SK-N-MC (cell line): ENCODE results near the gene UCK1.

Experiments
- DNase-seq: peaks from one replicate; pipeline ENCODE4 v3.0.0-alpha.2; 2011; ENCODE audit warnings: low read depth, low spot score
- H3K27ac ChIP-seq: fragments of 200-600 bp; sonication (generic); 2 replicates; pipeline ENCODE4 v1.5.1; 2016; ENCODE audit warnings: mixed run types
- H3K36me3 ChIP-seq: fragments of 200-600 bp; sonication (generic); 2 replicates; pipeline ENCODE4 v1.6.1; 2017; ENCODE audit warnings: antibody characterized with exemption, low read length, mixed read lengths; ENCODE audit not compliant: insufficient read depth
- H3K4me3 ChIP-seq: fragments of 200-600 bp; sonication (generic); 2 replicates; pipeline ENCODE4 v1.5.1; 2016
- H3K9ac ChIP-seq: fragments of 200-600 bp; sonication (generic); 2 replicates; pipeline ENCODE4 v1.8.0; 2017; ENCODE audit warnings: mixed run types, mixed read lengths; ENCODE audit not compliant: insufficient read length
- H3K9me3 ChIP-seq: fragments of 200-600 bp; sonication (generic); 2 replicates; pipeline ENCODE4 v1.6.1; 2017; ENCODE audit warnings: low read depth, mild to moderate bottlenecking, antibody characterized with exemption, low read length, moderate library complexity, mixed read lengths
- EZH2 ChIP-seq: fragments of 200-600 bp; sonication (generic); IDR thresholded peaks from one replicate; pipeline ENCODE4 v1.6.1; 2017; ENCODE audit warnings: antibody characterized with exemption
- FOXP2 ChIP-seq: optimal IDR thresholded peaks from 2 replicates; pipeline ENCODE3; 2011; ENCODE audit warnings: mild to moderate bottlenecking, moderate library complexity; ENCODE audit not compliant: insufficient read depth; ENCODE audit errors: extremely low read length, control extremely low read depth
- POLR2AphosphoS5 ChIP-seq: IDR thresholded peaks from 2 replicates; pipeline ENCODE4 v1.6.1; 2012; ENCODE audit warnings: mild to moderate bottlenecking, low read depth, low read length, borderline replicate concordance

Gene UCK1

GRCh38 chr9:131492070-131492469 is 39.0 kb downstream of the UCK1 start:
- Histone ChIP-seq H3K9ac (no peak overlapping the region), H3K36me3 (peaks cover 98% of the 10 kb centered on the region), H3K27ac (no peak overlapping the region), H3K4me3 (no peak overlapping the region), H3K9me3 (no peaks in the 10 kb centered on the region)
- TF ChIP-seq EZH2 (no peak), FOXP2 (no peak), POLR2AphosphoS5 (no peak)
- DNase-seq = no peak

- Histone ChIP-seq H3K36me3 (peaks cover 98% of the 10 kb centered on the region), H3K4me3 (no peak overlapping the region), H3K9me3 (no peaks in the 10 kb centered on the region), H3K27ac (no peak overlapping the region), H3K9ac (no peak overlapping the region)
- TF ChIP-seq POLR2AphosphoS5 (no peak), FOXP2 (no peak), EZH2 (no peak)
- no peak for DNase-seq
These were observed 39.9 kb downstream of the UCK1 start for GRCh38 chr9:131491001-131491710.

DNA sequence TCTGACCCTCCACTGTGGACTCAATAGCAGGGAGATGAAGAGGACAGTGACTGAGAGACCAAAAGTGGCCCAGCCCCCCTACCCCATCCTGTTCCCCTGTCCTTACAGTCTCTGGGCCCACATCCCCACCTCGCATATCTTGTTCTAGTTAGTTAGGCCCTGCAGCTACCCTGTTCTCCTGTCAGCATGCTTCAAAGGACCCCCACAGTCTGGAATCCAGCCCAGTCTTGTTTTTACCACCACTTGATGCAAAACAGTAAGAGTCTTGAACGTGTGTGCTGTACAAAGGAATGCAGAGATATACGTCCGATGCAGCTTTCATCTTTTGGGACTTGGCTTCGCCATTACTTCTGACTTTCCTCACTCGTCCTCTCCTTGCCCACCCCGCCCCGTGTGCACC is 40.5 kb downstream of the UCK1 start:
- H3K4me3 ChIP-seq = no peak overlapping the region
- DNase-seq = no peak
- H3K36me3 ChIP-seq = peaks cover 98% of the 10 kb centered on the region
- H3K9ac ChIP-seq = no peak overlapping the region
- H3K9me3 ChIP-seq = no peaks in the 10 kb centered on the region
- TF ChIP-seq EZH2 = no peak
- TF ChIP-seq FOXP2 = no peak
- no peak for TF ChIP-seq POLR2AphosphoS5
- H3K27ac ChIP-seq = no peak overlapping the region

DNA sequence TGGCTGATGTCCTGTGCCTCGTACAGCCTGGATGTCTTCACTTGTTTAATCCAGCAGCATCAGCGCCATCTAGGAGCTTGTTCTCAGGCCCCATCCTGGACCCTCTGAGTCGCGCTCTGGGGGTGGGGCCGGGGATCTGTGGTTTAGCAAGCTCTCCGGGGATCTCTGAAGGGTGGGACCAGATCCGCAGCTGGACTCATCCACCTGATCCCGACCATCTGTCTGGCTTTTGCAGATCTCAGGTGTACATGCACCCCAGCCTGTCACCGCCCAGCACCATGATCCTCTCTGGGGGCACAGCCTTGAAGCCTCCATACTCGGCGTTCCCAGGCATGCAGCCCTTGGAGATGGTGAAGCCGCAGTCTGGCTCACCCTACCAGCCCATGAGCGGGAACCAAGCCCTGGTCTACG is 43.4 kb downstream of the UCK1 start:
- Histone ChIP-seq H3K27ac (no peak overlapping the region), H3K4me3 (no peak overlapping the region), H3K36me3 (peaks cover 98% of the 10 kb centered on the region), H3K9ac (no peak overlapping the region), H3K9me3 (no peaks in the 10 kb centered on the region)
- DNase-seq = no peak
- TF ChIP-seq FOXP2 (no peak), POLR2AphosphoS5 (no peak), EZH2 (no peak)

DNA sequence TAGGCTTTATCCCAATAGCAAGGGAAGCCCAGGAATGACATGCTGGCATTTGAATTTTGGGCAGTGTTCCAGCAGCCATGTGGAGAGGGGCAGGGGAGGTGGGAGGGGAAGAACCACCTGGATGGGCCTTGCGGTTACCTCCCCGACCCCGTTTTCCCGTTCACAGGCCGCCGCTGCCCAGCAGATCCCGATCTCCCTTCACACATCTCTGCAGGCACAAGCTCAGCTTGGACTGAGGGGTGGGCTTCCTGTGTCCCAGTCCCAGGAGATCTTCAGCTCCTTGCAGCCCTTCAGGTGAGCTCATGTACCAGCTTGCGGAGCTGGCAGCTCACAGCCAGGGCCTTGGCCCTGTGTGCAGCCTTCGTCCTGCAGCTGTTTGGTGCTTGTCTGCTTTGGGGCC is 44.1 kb downstream of the UCK1 start:
- Histone ChIP-seq H3K36me3 (peaks cover 98% of the 10 kb centered on the region), H3K9ac (no peak overlapping the region), H3K9me3 (no peaks in the 10 kb centered on the region), H3K4me3 (no peak overlapping the region), H3K27ac (no peak overlapping the region)
- no peak for TF ChIP-seq POLR2AphosphoS5
- no peak for TF ChIP-seq FOXP2
- no peak for TF ChIP-seq EZH2
- DNase-seq = no peak

GRCh38 chr9:131485728-131486422 is 45.2 kb downstream of the UCK1 start:
- Histone ChIP-seq H3K36me3 (peaks cover 96% of the 10 kb centered on the region), H3K4me3 (no peak overlapping the region), H3K9ac (no peak overlapping the region), H3K9me3 (no peaks in the 10 kb centered on the region), H3K27ac (no peak overlapping the region)
- TF ChIP-seq FOXP2 (no peak), EZH2 (no peak), POLR2AphosphoS5 (no peak; the same call in 1 of the 2 replicates)
- DNase-seq = no peak

- no peak overlapping the region for H3K9ac ChIP-seq
- peaks cover 96% of the 10 kb centered on the region for H3K36me3 ChIP-seq
- DNase-seq = no peak
- no peak overlapping the region for H3K27ac ChIP-seq
- no peaks in the 10 kb centered on the region for H3K9me3 ChIP-seq
- TF ChIP-seq FOXP2 = no peak
- TF ChIP-seq EZH2 = no peak
- no peak for TF ChIP-seq POLR2AphosphoS5
- no peak overlapping the region for H3K4me3 ChIP-seq
These were observed 45.9 kb downstream of the UCK1 start for GRCh38 chr9:131485206-131485605.

DNA sequence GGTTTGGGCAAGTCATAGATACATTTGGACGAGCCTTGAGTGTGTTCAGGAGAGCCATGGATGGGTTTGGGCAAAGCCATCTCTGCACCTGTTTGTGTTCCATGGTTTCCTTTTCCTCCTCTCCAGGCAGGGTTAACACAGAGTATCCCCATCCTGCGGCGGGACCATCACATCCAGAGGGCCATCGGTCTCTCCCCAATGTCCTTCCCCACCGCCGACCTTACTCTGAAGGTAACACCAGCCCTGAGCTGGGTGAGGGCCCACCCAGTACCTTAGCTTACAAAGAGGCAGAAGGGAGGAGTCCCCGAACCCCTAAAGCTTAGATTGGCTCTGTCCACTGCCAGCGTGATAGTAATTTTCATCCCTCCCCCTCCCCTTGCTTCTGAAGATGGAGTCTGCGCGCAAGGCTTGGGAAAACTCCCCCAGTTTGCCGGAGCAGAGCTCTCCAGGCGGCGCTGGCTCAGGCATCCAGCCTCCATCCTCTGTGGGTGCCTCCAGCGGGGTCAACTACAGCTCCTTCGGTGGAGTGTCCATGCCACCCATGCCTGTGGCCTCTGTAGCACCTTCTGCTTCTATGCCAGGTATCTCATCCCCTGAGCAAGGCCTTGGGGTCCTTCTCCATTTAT is 46.4 kb downstream of the UCK1 start:
- Histone ChIP-seq H3K36me3 (peaks cover 96% of the 10 kb centered on the region), H3K9ac (no peak overlapping the region), H3K9me3 (no peaks in the 10 kb centered on the region), H3K27ac (no peak overlapping the region), H3K4me3 (no peak overlapping the region)
- DNase-seq = no peak
- no peak for TF ChIP-seq POLR2AphosphoS5
- TF ChIP-seq FOXP2 = no peak
- no peak for TF ChIP-seq EZH2
